Ovary (tissue), 3 donors: ENCODE results near the gene OPCML.

Source experiments
- CTCF ChIP-seq, 3 donors: fragments of 450-650 bp in 2 of 3; fragments of 200-600 bp in 1 of 3; IDR thresholded peaks; one replicate each; pipeline versions ENCODE4 v1.5.1 to v1.8.0; 2016 to 2022; ENCODE audit warnings: antibody characterized with exemption in 3 of 3, mild to moderate bottlenecking in 1 of 3
- EP300 ChIP-seq: sonication (generic); formaldehyde crosslinking; IDR thresholded peaks from one replicate; pipeline ENCODE4 v1.6.1; 2017; ENCODE audit warnings: antibody characterized with exemption
- POLR2A ChIP-seq: fragments of 450-650 bp; IDR thresholded peaks from one replicate; pipeline ENCODE4 v1.6.1; 2017; ENCODE audit warnings: antibody characterized with exemption, mild to moderate bottlenecking, moderate library complexity
- donor health status: DM: no; HTN: no; CAD: no.

- TF ChIP-seq POLR2A (no peak), CTCF (IDR thresholded peaks at IDR 0.05) (no peak), EP300 (no peak)
Measured at GRCh38 chr11:133403900-133404299, 128.4 kb downstream of the OPCML start.
